RPMI7951 (cell line): ENCODE measurements around the gene SERINC2. TPM values are rescaled to one million over a fixed set of nuclear protein-coding genes. Genes with fewer than 3 reads are reported as not detected.
A peak's percentile ranks its signal among the peaks of the same experiment; 100 is the strongest.

Experiments used
- DNase-seq: peaks from one replicate; pipeline ENCODE4 v3.0.0-alpha.2; 2012; ENCODE audit warnings: low read depth
- total RNA-seq: library from RNA; depleted of rRNA; stranded (reverse); fragments of >200 nt; shearing (Covaris generic); gene quantifications from 2 replicates; pipeline ENCODE4 v1.2.3, GENCODE V29; 2014

SERINC2 gene
- total RNA-seq, 1 experiment from 2014 or later = 269 TPM

GRCh38 chr1:31433396-31433930, 20.4 kb downstream of the SERINC2 start:
- DNase-seq = no peak

GRCh38 chr1:31434101-31434871, 21.3 kb downstream of the SERINC2 start:
- no peak for DNase-seq

GRCh38 chr1:31434979-31435378, 22.0 kb downstream of the SERINC2 start:
- no peak for DNase-seq

- DNase-seq = no peak
Measured at GRCh38 chr1:31435471-31436409, 22.7 kb downstream of the SERINC2 start.

GRCh38 chr1:31436596-31437432, 23.8 kb downstream of the SERINC2 start:
- DNase-seq = no peak

- no peak for DNase-seq
Measured at GRCh38 chr1:31437433-31438037, 24.5 kb downstream of the SERINC2 start.

GRCh38 chr1:31439276-31439675, 26.3 kb downstream of the SERINC2 start:
- no peak for DNase-seq

GRCh38 chr1:31441073-31441472, 28.1 kb downstream of the SERINC2 start:
- DNase-seq = no peak

- DNase-seq = no peak
Measured at GRCh38 chr1:31441558-31441957, 28.5 kb downstream of the SERINC2 start.

GRCh38 chr1:31441970-31442647, 29.1 kb downstream of the SERINC2 start:
- DNase-seq = no peak

- no peak for DNase-seq
Measured at GRCh38 chr1:31442648-31442994, 29.6 kb downstream of the SERINC2 start.

GRCh38 chr1:31443673-31444072, 30.7 kb downstream of the SERINC2 start:
- no peak for DNase-seq

- peak; percentile 39 for DNase-seq
Measured at GRCh38 chr1:31444725-31445448, 31.9 kb downstream of the SERINC2 start.

- peak; percentile 21 for DNase-seq
Measured at GRCh38 chr1:31445951-31446350, 32.9 kb downstream of the SERINC2 start.

GRCh38 chr1:31447210-31447609, 34.2 kb downstream of the SERINC2 start:
- DNase-seq = peak; percentile 39

- DNase-seq = no peak
Measured at GRCh38 chr1:31453384-31454079, 40.5 kb downstream of the SERINC2 start.

- DNase-seq = no peak
Measured at GRCh38 chr1:31458287-31458896, 45.4 kb downstream of the SERINC2 start.

- DNase-seq = no peak
Measured at GRCh38 chr1:31460027-31460426, 47.0 kb downstream of the SERINC2 start.
